ENCODE measurements around the gene OAS2. TPM values are rescaled to one million over a fixed set of nuclear protein-coding genes. Genes with fewer than 3 reads are reported as not detected.

Gene OAS2, protein sequence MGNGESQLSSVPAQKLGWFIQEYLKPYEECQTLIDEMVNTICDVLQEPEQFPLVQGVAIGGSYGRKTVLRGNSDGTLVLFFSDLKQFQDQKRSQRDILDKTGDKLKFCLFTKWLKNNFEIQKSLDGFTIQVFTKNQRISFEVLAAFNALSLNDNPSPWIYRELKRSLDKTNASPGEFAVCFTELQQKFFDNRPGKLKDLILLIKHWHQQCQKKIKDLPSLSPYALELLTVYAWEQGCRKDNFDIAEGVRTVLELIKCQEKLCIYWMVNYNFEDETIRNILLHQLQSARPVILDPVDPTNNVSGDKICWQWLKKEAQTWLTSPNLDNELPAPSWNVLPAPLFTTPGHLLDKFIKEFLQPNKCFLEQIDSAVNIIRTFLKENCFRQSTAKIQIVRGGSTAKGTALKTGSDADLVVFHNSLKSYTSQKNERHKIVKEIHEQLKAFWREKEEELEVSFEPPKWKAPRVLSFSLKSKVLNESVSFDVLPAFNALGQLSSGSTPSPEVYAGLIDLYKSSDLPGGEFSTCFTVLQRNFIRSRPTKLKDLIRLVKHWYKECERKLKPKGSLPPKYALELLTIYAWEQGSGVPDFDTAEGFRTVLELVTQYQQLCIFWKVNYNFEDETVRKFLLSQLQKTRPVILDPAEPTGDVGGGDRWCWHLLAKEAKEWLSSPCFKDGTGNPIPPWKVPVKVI
- total RNA-seq, result 1 to 10 TPM; 6.0 to 6.8 TPM

DNA sequence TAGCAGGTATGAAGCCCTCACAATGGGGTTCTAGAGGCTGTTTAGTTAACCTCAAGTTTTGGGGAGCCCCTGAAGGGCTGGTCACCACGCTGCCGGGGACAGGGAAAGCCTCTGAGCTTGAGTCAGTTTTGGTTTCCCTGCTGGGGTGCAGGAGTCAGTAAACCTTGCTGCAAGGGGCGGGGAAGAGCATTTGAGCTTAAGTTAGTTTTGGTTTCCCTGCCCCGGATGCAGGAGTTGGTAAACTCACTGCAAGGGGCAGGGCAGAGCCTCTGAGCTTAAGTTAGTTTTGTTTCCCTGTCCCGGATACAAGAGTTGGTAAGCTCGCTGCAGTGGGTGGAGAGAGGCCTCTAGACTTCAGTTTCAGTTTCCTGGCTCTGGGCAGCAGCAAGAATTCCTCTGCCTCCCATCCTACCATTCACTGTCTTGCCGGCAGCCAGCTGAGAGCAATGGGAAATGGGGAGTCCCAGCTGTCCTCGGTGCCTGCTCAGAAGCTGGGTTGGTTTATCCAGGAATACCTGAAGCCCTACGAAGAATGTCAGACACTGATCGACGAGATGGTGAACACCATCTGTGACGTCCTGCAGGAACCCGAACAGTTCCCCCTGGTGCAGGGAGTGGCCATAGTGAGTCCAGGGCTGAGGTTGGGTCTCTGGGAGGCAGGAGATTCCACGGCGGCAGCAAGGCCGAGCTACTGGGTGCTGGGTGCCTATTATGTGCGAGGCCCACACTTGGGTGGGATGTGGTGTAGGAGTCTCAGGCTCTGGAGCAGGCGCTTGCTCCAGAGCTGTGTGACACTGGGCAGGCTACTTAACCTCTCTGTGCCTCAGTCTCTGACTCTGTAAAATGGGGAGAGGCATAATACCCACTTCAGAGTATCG is at the start of gene OAS2:
TSS of gene OAS2 (plus strand) at position 357 of the 878 bp plus-strand sequence. CDS start at position 447, 90 bp downstream.
- peak within 1 kb of the TSS; percentile 39 to 57 for H3K4me3 ChIP-seq
- H3K27me3 ChIP-seq, result no peaks in the 10 kb centered on the region
- TF ChIP-seq, protein P1, sequence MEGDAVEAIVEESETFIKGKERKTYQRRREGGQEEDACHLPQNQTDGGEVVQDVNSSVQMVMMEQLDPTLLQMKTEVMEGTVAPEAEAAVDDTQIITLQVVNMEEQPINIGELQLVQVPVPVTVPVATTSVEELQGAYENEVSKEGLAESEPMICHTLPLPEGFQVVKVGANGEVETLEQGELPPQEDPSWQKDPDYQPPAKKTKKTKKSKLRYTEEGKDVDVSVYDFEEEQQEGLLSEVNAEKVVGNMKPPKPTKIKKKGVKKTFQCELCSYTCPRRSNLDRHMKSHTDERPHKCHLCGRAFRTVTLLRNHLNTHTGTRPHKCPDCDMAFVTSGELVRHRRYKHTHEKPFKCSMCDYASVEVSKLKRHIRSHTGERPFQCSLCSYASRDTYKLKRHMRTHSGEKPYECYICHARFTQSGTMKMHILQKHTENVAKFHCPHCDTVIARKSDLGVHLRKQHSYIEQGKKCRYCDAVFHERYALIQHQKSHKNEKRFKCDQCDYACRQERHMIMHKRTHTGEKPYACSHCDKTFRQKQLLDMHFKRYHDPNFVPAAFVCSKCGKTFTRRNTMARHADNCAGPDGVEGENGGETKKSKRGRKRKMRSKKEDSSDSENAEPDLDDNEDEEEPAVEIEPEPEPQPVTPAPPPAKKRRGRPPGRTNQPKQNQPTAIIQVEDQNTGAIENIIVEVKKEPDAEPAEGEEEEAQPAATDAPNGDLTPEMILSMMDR (IDR thresholded peaks at IDR 0.05), result no peak
- no peaks in the 10 kb centered on the region for H3K36me3 ChIP-seq
- peak; percentile 86 for DNase-seq (ENCODE audit: low spot score)
- peak within 1 kb of the TSS; percentile 81 to 82 for H3K27ac ChIP-seq
- H3K4me1 ChIP-seq, result peaks cover 0 to 13% of the 10 kb centered on the region in 2 donors
- H3K9me3 ChIP-seq, result peaks cover 0 to 11% of the 10 kb centered on the region in 2 donors

DNA sequence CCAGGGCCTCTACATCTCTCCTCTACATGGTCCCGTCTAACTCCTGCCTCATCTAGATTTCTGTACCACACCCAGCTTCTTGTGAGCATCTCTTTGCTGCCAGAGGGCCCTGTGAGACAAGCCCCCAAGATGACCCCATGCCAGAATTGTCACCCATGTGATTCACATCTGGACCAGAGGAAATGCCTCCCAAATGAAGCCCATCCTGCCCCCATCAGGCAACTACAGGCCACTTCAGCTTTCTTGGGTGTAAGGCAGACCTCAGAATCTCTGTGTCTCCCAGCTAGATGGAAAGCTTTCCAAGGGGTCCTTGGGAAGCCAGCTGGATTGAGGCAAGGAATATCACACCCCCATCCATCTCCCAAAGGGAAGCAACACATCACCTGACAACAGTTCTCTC is 49.3 kb upstream of the OAS2 start:
- TF ChIP-seq, protein P1 (IDR thresholded peaks at IDR 0.05), result no peak
- H3K27me3 ChIP-seq, result no peaks in the 10 kb centered on the region
- no peaks in the 10 kb centered on the region for H3K36me3 ChIP-seq

DNA sequence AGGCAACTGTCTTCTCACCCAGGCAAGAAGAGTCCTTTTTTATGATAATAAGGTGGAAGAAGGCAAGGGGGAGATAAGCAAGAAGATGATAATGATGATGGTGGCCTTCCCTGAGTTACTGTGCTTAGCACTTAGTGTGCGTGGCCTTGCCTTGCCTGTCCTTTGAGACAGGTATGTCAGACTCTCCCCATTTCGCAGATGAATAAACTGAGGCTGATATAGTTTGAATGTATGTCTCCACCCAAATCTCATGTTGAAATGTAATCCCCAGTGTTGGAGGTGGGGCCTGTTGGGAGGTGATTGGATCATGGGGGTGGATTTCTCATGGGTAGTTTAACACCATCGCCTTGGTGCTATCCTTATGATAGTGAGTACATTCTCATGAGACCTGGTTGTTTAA is 48.6 kb upstream of the OAS2 start:
- no peak for DNase-seq (ENCODE audit: low spot score)
- no peaks in the 10 kb centered on the region for H3K36me3 ChIP-seq
- no peaks in the 10 kb centered on the region for H3K4me1 ChIP-seq
- no peaks in the 10 kb centered on the region for H3K27me3 ChIP-seq
- no peak overlapping the region for H3K27ac ChIP-seq
- TF ChIP-seq, protein P1 (IDR thresholded peaks at IDR 0.05), result no peak
- peaks cover 0 to 3% of the 10 kb centered on the region in 2 donors for H3K9me3 ChIP-seq
- no peak overlapping the region for H3K4me3 ChIP-seq

More for the DNA sequence above, 49.3 kb upstream of the OAS2 start:
- no peak for DNase-seq (ENCODE audit: low spot score)
- H3K9me3 ChIP-seq, result peaks cover 0 to 3% of the 10 kb centered on the region in 2 donors
- no peak overlapping the region for H3K4me3 ChIP-seq
- H3K27ac ChIP-seq, result no peak overlapping the region
- H3K4me1 ChIP-seq, result no peaks in the 10 kb centered on the region

DNA sequence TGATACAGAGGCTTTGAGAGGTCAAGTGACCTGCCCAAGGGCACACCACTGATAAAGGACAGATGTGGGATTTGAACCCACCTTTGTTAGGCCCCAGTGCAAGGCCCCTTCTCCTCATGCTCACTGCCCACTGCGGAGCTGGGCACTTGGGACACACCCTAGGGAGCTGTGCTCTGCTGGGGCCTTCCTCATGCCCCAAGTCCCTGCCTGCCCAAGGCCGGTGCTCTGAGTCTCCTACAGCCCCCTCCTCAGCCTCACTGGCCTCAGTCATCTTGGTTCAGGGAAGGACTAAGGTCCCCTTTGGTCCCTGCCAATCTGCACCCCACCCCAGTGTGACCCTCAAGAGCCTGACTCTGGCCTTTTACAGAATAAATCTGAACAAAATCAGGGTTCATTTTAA is 48.0 kb upstream of the OAS2 start:
- TF ChIP-seq, protein P1 (IDR thresholded peaks at IDR 0.05), result no peak
- Histone ChIP-seq H3K36me3 (no peaks in the 10 kb centered on the region), H3K9me3 (peaks cover 0 to 3% of the 10 kb centered on the region in 2 donors), H3K27ac (no peak overlapping the region), H3K4me1 (no peaks in the 10 kb centered on the region), H3K4me3 (no peak overlapping the region), H3K27me3 (no peaks in the 10 kb centered on the region)
- no peak for DNase-seq (ENCODE audit: low spot score)

DNA sequence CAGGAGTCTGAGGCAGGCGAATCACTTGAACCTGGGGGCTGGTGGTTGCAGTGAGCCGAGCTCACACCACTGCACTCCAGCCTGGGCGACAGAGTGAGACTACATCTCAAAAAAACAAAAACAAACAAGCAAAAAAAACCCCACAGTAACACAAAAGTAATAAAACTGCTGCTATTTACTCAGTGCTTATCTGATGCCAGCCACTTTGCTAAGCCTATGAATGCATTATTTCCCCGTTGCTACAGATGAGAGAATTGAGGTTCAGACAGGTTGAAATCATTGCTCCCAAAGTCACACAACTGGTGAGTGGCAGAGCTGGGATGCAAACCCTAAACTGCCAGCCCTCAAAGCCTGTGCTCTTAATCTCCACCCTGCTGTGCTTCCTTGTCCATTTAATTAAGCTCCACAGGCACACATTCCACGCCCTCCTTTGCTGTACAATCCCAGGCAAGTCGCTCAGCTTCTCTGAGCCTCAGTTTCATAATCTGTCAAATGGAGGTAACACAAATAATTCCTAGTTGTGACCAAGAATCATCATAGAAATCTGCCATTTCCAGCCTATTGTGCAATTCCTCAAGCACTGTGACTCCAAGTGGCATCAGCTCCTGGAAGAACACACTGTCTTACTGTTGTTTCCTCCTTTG is 45.7 kb upstream of the OAS2 start:
- H3K4me3 ChIP-seq, result no peak overlapping the region
- DNase-seq (ENCODE audit: low spot score), result no peak
- no peaks in the 10 kb centered on the region for H3K4me1 ChIP-seq
- H3K27me3 ChIP-seq, result no peaks in the 10 kb centered on the region
- H3K9me3 ChIP-seq, result peaks cover 0 to under 1% of the 10 kb centered on the region in 2 donors
- no peak overlapping the region for H3K27ac ChIP-seq
- TF ChIP-seq, protein P1 (IDR thresholded peaks at IDR 0.05), result no peak
- no peaks in the 10 kb centered on the region for H3K36me3 ChIP-seq
